DND-41 (cell line): Measurements from ENCODE around the gene ITGAX.

Experiments
- CTCF ChIP-seq: IDR thresholded peaks from 2 replicates; pipeline ENCODE4 v1.5.1; 2012; ENCODE audit warnings: borderline replicate concordance, low read length, moderate library complexity, mild to moderate bottlenecking; ENCODE audit not compliant: poor library complexity, severe bottlenecking; ENCODE audit errors: extremely low read depth
- EZH2 ChIP-seq: IDR thresholded peaks from 3 replicates; pipeline ENCODE4 v1.6.1; 2012; ENCODE audit warnings: borderline replicate concordance, low read depth, mild to moderate bottlenecking, moderate library complexity, low read length, inconsistent platforms; ENCODE audit not compliant: severe bottlenecking

- TF ChIP-seq CTCF (no peak), EZH2 (no peak)
Observed at GRCh38 chr16:31421587-31421986, 66.6 kb downstream of the ITGAX start.
